Gastroesophageal sphincter (tissue), 3 donors: ENCODE measurements around the gene FAM219B.

Source experiments
- EP300 ChIP-seq: sonication (generic); formaldehyde crosslinking; IDR thresholded peaks from one replicate; pipeline ENCODE4 v1.6.1; 2017; ENCODE audit warnings: antibody characterized with exemption, mild to moderate bottlenecking
- POLR2A ChIP-seq, 2 donors: fragments of 450-650 bp; IDR thresholded peaks; one replicate each; pipeline ENCODE4 v1.6.1; 2017; ENCODE audit warnings: antibody characterized with exemption in 2 of 2, mild to moderate bottlenecking in 2 of 2, moderate library complexity in 1 of 2
- TF ChIP-seq, protein P1 (sequence below), 4 experiments: fragments of 200-600 bp in 2 of 4; fragments of 450-650 bp in 2 of 4; sonication (generic) in 1 of 4; IDR thresholded peaks; one replicate each; pipeline ENCODE4 v1.5.1; 2017 to 2019; ENCODE audit warnings: antibody characterized with exemption in 4 of 4, mild to moderate bottlenecking in 2 of 4, moderate library complexity in 2 of 4

DNA sequence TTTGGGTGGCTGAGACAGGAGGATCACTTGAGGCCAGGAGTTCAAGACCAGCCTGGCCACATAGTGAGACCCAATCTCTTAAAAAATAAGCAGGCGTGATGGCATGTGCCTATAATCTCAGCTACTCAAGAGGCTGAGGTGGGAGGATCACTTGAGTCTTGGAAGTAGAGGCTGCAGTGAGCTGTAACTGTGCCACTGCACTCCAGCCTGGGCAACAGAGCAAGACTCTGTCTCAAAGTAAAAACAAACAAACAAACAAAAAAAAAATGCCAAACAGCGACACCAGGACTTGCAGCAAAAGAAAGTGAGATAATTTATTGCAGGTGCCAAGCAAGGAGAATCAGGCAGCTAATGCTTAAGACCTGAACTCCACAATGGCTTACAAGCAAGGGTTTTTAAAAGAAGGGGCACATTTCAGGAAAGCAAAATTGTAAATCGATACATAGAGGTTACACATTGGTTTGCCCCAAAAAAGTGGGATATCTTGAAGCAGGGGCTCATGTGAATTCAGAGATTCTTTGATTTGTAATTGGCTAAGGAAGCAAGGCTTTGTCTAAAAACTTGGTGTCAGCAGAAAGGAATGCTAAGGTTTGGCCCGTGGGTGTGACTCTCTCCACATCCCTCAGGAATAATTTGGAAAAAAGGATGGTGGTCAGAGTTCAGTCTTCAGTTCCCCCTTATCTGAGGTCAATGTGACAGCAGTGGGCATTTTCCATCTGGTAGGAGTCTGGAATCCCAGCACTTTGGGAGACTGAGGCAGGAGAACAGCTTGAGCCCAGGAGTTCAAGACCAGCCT lies 22.0 kb downstream of the FAM219B start:
- TF ChIP-seq, protein P1, sequence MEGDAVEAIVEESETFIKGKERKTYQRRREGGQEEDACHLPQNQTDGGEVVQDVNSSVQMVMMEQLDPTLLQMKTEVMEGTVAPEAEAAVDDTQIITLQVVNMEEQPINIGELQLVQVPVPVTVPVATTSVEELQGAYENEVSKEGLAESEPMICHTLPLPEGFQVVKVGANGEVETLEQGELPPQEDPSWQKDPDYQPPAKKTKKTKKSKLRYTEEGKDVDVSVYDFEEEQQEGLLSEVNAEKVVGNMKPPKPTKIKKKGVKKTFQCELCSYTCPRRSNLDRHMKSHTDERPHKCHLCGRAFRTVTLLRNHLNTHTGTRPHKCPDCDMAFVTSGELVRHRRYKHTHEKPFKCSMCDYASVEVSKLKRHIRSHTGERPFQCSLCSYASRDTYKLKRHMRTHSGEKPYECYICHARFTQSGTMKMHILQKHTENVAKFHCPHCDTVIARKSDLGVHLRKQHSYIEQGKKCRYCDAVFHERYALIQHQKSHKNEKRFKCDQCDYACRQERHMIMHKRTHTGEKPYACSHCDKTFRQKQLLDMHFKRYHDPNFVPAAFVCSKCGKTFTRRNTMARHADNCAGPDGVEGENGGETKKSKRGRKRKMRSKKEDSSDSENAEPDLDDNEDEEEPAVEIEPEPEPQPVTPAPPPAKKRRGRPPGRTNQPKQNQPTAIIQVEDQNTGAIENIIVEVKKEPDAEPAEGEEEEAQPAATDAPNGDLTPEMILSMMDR (IDR thresholded peaks at IDR 0.05) = no peak
- TF ChIP-seq POLR2A (IDR thresholded peaks at IDR 0.05) = no peak
- no peak for TF ChIP-seq EP300
